HCT116 (cell line): Measurements from ENCODE around the gene CD83.

Experiments
- POLR2A ChIP-seq: IDR thresholded peaks from 2 replicates; pipeline ENCODE4 v1.7.0; 2011; ENCODE audit warnings: borderline replicate concordance; ENCODE audit not compliant: insufficient read depth, insufficient read length; ENCODE audit errors: extremely low read depth
- YY1 ChIP-seq: IDR thresholded peaks from 2 replicates; pipeline ENCODE4 v1.6.1; 2011; ENCODE audit warnings: low read length, low read depth, moderate library complexity, mild to moderate bottlenecking; ENCODE audit not compliant: insufficient replicate concordance; ENCODE audit errors: extremely low read depth

DNA sequence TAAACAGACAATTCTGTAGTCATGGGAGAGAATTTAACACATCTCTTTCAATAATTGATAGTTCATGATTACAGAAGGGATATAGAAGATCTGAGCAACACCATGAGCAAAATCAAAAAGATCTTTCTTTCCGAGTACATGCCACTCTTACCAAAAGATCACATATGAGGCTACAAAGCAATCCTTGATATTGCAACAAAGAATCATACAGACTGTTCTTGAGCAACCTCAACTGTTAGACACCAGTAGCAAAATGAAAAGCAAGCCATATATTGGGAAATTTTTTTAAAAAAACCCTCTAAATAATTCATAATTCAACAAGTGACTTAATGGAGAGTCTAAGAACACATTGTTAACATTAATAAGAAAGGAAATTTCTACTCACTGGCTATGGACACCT, 3.6 kb upstream of the CD83 start:
- TF ChIP-seq YY1 (no peak), POLR2A (no peak)
